ENCODE data around the gene C4orf46. TPM values are rescaled to one million over a fixed set of nuclear protein-coding genes. Genes with fewer than 3 reads are reported as not detected.

C4orf46 gene
- total RNA-seq, 1 experiment from 2014 or later = 12.2 TPM

GRCh38 chr4:158644760-158645159 lies 26.9 kb downstream of the C4orf46 start:
- Histone ChIP-seq H3K9me3 (ENCODE audit: control insufficient read depth, insufficient read depth, low read depth, low read length) (no peaks in the 10 kb centered on the region), H3K27me3 (ENCODE audit: control insufficient read depth, insufficient read depth, low read length) (no peaks in the 10 kb centered on the region; the same call in 1 of the 2 replicates), H3K4me1 (ENCODE audit: control insufficient read depth, insufficient read depth, low read length) (no peaks in the 10 kb centered on the region), H3K36me3 (ENCODE audit: control insufficient read depth, insufficient read depth, low read length) (no peaks in the 10 kb centered on the region), H3K4me3 (ENCODE audit: low read depth in 2 of 2, low read length in 2 of 2) (no peak overlapping the region), H3K27ac (ENCODE audit: low read length) (no peak overlapping the region)
- BruUV-seq (replicated peaks) = no TSS peak
- ChIA-PET CTCF (no interaction called here), POLR2A (no interaction called here)
- no peak for TF ChIP-seq TCF7L2 (IDR thresholded peaks at IDR 0.05; ENCODE audit: low read depth, low read length)
- no peak for TF ChIP-seq SIN3A (IDR thresholded peaks at IDR 0.05; ENCODE audit: borderline replicate concordance, insufficient read depth, low read depth, low read length)
- no peak for TF ChIP-seq REST (IDR thresholded peaks at IDR 0.05; ENCODE audit: insufficient read depth in 1 of 2, low read depth in 2 of 2, low read length in 1 of 2)
- TF ChIP-seq CTCF (IDR thresholded peaks at IDR 0.05) = no peak
- intact Hi-C loops (cut with micrococcal nuclease; ENCODE audit: unreplicated experiment) (no loop called here), in situ Hi-C loops (cut with HindIII; ENCODE audit: low pct_unique_long_range_greater_than_20kb, low sequenced_read_pairs) (no loop called here)
- DNase-seq (ENCODE audit: low read depth, low spot score) = no peak
- no peak for ATAC-seq

- Histone ChIP-seq H3K4me1 (ENCODE audit: control insufficient read depth, insufficient read depth, low read length) (no peaks in the 10 kb centered on the region), H3K36me3 (ENCODE audit: control insufficient read depth, insufficient read depth, low read length) (no peaks in the 10 kb centered on the region), H3K27ac (ENCODE audit: low read length) (no peak overlapping the region), H3K4me3 (ENCODE audit: low read depth in 2 of 2, low read length in 2 of 2) (no peak overlapping the region), H3K9me3 (ENCODE audit: control insufficient read depth, insufficient read depth, low read depth, low read length) (no peaks in the 10 kb centered on the region), H3K27me3 (ENCODE audit: control insufficient read depth, insufficient read depth, low read length) (no peaks in the 10 kb centered on the region; the same call in 1 of the 2 replicates)
- BruUV-seq (replicated peaks) = no TSS peak
- TF ChIP-seq CTCF (IDR thresholded peaks at IDR 0.05) (no peak), POLR2AphosphoS5 (IDR thresholded peaks at IDR 0.05; ENCODE audit: low read depth, low read length) (no peak), REST (IDR thresholded peaks at IDR 0.05; ENCODE audit: insufficient read depth in 1 of 2, low read depth in 2 of 2, low read length in 1 of 2) (no peak), TCF7L2 (IDR thresholded peaks at IDR 0.05; ENCODE audit: low read depth, low read length) (no peak), SIN3A (IDR thresholded peaks at IDR 0.05; ENCODE audit: borderline replicate concordance, insufficient read depth, low read depth, low read length) (no peak)
- ChIA-PET CTCF (no interaction called here), POLR2A (no interaction called here)
- intact Hi-C loops (cut with micrococcal nuclease; ENCODE audit: unreplicated experiment) (no loop called here), in situ Hi-C loops (cut with HindIII; ENCODE audit: low pct_unique_long_range_greater_than_20kb, low sequenced_read_pairs) (no loop called here)
- no peak for DNase-seq (ENCODE audit: low read depth, low spot score)
- no peak for ATAC-seq
Measured at GRCh38 chr4:158644356-158644755, 27.3 kb downstream of the C4orf46 start.

All from Panc1 (cell line).